Measurements from ENCODE around the gene MLANA.
A peak's percentile ranks its signal among the peaks of the same experiment; 100 is the strongest.

MLANA gene

GRCh38 chr9:5850724-5851122, 40.0 kb upstream of the MLANA start:
- Histone ChIP-seq H3K4me1 (peaks cover 13 to 35% (median 25%) of the 10 kb centered on the region in 10 experiments), H3K4me3 (no peak overlapping the region), H3K27ac (peak overlapping the region in 9 of 11 experiments; percentile 12 to 52 (median 31); a peak in 13 of 22 replicates), H3K36me3 (no peaks in the 10 kb centered on the region), H3K4me2 (peak overlapping the region in 8 of 11 experiments; percentile 18 to 72 (median 35); a peak in 13 of 22 replicates), H3K9me3 (replicated peaks in 1 of 11) (no peaks in the 10 kb centered on the region), H4K20me1 (no peaks in the 10 kb centered on the region), H3K27me3 (no peaks in the 10 kb centered on the region), H3K9ac (no peak overlapping the region)
- TF ChIP-seq Cebpa-rat (IDR thresholded peaks at IDR 0.05): no peak

DNA sequence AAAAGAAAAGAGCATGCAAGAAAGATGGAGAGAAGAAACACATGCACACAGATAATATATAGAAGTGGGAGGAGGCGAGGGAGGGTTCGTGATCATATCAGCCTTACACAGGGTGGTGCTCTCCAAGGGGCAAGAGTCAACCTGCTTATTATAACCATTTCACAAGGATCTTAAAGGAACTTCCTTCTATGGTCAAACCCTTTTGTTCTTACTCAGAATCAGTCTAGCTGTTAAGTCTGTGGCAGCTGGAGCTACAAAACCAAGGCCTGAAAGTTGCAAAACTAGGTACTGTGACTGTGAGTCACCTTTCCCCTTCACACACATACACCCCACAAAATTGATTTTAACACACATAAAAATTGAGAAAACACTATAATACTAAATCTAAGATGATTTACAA, 39.2 kb upstream of the MLANA start:
- Histone ChIP-seq H3K9me3 (replicated peaks in 1 of 11) (no peaks in the 10 kb centered on the region), H3K36me3 (0 out of 22 replicates have a peak, but pooled peaks cover 0 to 4% (median 0%) of the 10 kb centered on the region in 11 experiments), H3K4me1 (peaks cover 6 to 28% (median 18%) of the 10 kb centered on the region in 10 experiments), H3K27me3 (no peaks in the 10 kb centered on the region), H4K20me1 (no peaks in the 10 kb centered on the region), H3K9ac (no peak overlapping the region), H3K4me2 (peak overlapping the region in 8 of 11 experiments; percentile 18 to 72 (median 35); a peak in 14 of 22 replicates), H3K4me3 (no peak overlapping the region), H3K27ac (peak overlapping the region in 8 of 11 experiments; percentile 12 to 52 (median 33); a peak in 11 of 22 replicates)
- peak in 1 of 11 experiments; percentile 27; a peak in 1 of 22 replicates for TF ChIP-seq Cebpa-rat (IDR thresholded peaks at IDR 0.05)

DNA sequence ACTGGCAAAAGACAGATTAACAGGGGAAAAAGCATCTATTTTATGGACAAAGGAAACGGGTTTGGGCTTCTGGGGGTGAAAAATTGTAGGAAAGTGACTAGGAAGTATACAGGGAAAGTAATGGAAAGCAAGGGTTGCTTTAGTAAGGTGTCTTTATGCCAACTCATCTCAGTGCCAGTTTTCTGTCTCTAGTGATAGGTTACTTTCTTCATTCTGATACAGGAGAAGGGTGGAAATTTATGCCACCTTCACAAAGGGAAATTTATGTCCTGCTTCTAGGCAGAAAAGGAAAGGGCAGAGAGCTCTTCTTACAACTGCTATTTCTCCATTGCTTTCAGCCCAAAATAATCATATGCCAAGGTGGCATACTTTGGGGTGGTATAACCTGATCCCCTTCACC, 37.7 kb upstream of the MLANA start:
- Histone ChIP-seq H3K4me2 (no peak overlapping the region), H3K9ac (no peak overlapping the region), H3K27ac (peak overlapping the region in 1 of 11 experiments; percentile 35; a peak in 1 of 22 replicates), H3K4me3 (no peak overlapping the region), H3K36me3 (0 out of 22 replicates have a peak, but pooled peaks cover 0 to 4% (median 0%) of the 10 kb centered on the region in 11 experiments), H4K20me1 (no peaks in the 10 kb centered on the region), H3K9me3 (replicated peaks in 1 of 11) (no peaks in the 10 kb centered on the region), H3K27me3 (no peaks in the 10 kb centered on the region), H3K4me1 (peaks cover 0 to 37% (median 13%) of the 10 kb centered on the region in 10 experiments; a peak in 12 of 20 replicates)
- TF ChIP-seq Cebpa-rat (IDR thresholded peaks at IDR 0.05): no peak

DNA sequence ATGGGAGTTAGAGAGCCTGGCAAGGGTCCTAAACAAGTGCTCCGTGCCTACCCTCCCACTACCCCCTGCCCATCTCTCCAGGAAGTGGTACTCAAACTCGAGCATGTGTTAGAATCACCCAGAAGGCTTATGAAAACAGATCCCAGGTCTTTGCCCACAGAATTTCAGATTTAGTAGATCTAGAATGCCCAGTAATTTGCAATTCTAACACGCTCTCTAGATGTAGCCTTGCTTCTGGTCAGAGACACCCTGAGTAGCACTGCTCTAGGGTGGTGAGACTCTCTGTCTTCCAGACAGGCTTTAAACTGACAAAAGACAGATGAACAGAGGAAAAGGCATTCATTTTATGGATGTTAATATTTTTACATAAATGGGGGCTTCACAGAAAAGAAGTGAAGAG, 37.1 kb upstream of the MLANA start:
- no peak for TF ChIP-seq Cebpa-rat (IDR thresholded peaks at IDR 0.05)

GRCh38 chr9:5854063-5854790, 36.5 kb upstream of the MLANA start:
- no peak overlapping the region for H3K27ac ChIP-seq
- H3K9ac ChIP-seq: no peak overlapping the region
- H4K20me1 ChIP-seq: no peaks in the 10 kb centered on the region
- H3K27me3 ChIP-seq: no peaks in the 10 kb centered on the region
- H3K9me3 ChIP-seq (replicated peaks in 1 of 11): no peaks in the 10 kb centered on the region
- H3K4me2 ChIP-seq: no peak overlapping the region
- 0 out of 22 replicates have a peak, but pooled peaks cover 0 to 4% (median 0%) of the 10 kb centered on the region in 11 experiments for H3K36me3 ChIP-seq
- peaks cover 0 to 50% (median 16%) of the 10 kb centered on the region in 10 experiments; a peak in 12 of 20 replicates for H3K4me1 ChIP-seq
- TF ChIP-seq Cebpa-rat (IDR thresholded peaks at IDR 0.05): no peak
- no peak overlapping the region for H3K4me3 ChIP-seq

More for the DNA sequence above, 37.1 kb upstream of the MLANA start:
- Histone ChIP-seq H3K4me2 (no peak overlapping the region), H3K27me3 (no peaks in the 10 kb centered on the region), H3K9ac (no peak overlapping the region), H4K20me1 (no peaks in the 10 kb centered on the region), H3K27ac (no peak overlapping the region), H3K4me1 (peaks cover 0 to 43% (median 16%) of the 10 kb centered on the region in 10 experiments; a peak in 12 of 20 replicates), H3K36me3 (0 out of 22 replicates have a peak, but pooled peaks cover 0 to 4% (median 0%) of the 10 kb centered on the region in 11 experiments), H3K4me3 (no peak overlapping the region), H3K9me3 (replicated peaks in 1 of 11) (no peaks in the 10 kb centered on the region)

- Histone ChIP-seq H4K20me1 (no peaks in the 10 kb centered on the region), H3K27me3 (no peaks in the 10 kb centered on the region), H3K9me3 (replicated peaks in 1 of 11) (no peaks in the 10 kb centered on the region), H3K27ac (0 out of 22 replicates have a peak overlapping the region, but pooled peaks of 1 of the 11 experiments have one; percentile 7), H3K4me2 (peak overlapping the region in 4 of 11 experiments; percentile 3 to 76 (median 65); a peak in 6 of 22 replicates), H3K4me1 (peaks cover 0 to 36% (median 3%) of the 10 kb centered on the region in 10 experiments; a peak in 8 of 20 replicates), H3K9ac (no peak overlapping the region), H3K36me3 (0 out of 22 replicates have a peak, but pooled peaks cover 0 to 4% (median 0%) of the 10 kb centered on the region in 11 experiments), H3K4me3 (no peak overlapping the region)
- TF ChIP-seq Cebpa-rat (IDR thresholded peaks at IDR 0.05): no peak
Observed at GRCh38 chr9:5857928-5858327, 32.8 kb upstream of the MLANA start.

DNA sequence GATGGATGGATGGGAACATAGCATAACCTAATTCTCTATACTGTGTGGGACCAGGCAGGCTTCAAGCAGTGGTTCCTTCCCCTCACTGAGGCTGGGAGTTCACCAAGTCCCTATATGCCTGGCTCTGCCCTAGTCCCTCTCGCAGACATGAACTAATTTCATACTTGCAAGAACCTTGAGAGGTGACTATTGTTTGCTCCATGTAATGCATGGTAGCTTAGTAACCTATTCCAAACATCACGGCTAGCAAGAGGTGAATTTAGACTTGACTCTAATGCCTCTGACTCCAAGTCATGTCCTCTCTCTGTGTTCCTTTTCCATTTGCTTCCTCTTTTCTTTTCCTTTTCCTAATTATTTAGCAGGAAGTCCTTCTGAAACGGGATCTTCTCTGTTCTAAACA, 31.9 kb upstream of the MLANA start:
- TF ChIP-seq Cebpa-rat (IDR thresholded peaks at IDR 0.05): no peak

GRCh38 chr9:5863092-5863746, 27.5 kb upstream of the MLANA start:
- Histone ChIP-seq H4K20me1 (no peaks in the 10 kb centered on the region), H3K4me1 (peaks cover 0 to 25% (median 7%) of the 10 kb centered on the region in 10 experiments; a peak in 14 of 20 replicates), H3K27ac (no peak overlapping the region), H3K27me3 (no peaks in the 10 kb centered on the region), H3K9me3 (replicated peaks in 1 of 11) (no peaks in the 10 kb centered on the region), H3K4me3 (no peak overlapping the region), H3K36me3 (no peaks in the 10 kb centered on the region), H3K9ac (no peak overlapping the region), H3K4me2 (no peak overlapping the region)
- no peak for TF ChIP-seq Cebpa-rat (IDR thresholded peaks at IDR 0.05)

More for the DNA sequence above, 31.9 kb upstream of the MLANA start:
- 0 out of 22 replicates have a peak, but pooled peaks cover 0 to 4% (median 0%) of the 10 kb centered on the region in 11 experiments for H3K36me3 ChIP-seq
- H3K4me2 ChIP-seq: peak overlapping the region in 3 of 11 experiments; percentile 59 to 76 (median 71); a peak in 6 of 22 replicates
- no peaks in the 10 kb centered on the region for H3K27me3 ChIP-seq
- H3K4me1 ChIP-seq: peaks cover 0 to 36% (median 4%) of the 10 kb centered on the region in 10 experiments; a peak in 11 of 20 replicates
- H3K27ac ChIP-seq: no peak overlapping the region
- H4K20me1 ChIP-seq: no peaks in the 10 kb centered on the region
- no peak overlapping the region for H3K4me3 ChIP-seq
- no peaks in the 10 kb centered on the region for H3K9me3 ChIP-seq (replicated peaks in 1 of 11)
- H3K9ac ChIP-seq: no peak overlapping the region

DNA sequence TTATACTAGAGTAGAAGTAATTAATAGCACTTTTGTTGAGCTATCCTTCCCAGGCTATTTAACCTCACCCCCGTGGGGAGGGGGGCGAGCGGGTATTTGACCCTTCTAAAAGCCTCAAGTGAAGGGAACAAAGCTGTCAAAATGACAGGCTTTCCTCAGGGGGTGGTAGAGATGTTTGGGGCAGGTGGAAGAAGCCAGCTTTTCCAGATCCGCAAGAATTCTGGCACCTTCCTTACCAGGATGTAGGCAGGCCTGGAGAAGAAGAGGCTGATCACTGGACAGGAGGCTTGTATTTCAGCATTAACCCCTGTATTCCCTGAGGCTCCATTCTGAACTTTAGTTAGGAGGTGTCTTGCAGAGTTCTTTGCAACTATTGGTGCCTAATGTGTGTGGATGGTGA, 26.2 kb upstream of the MLANA start:
- Histone ChIP-seq H3K4me1 (peaks cover 0 to 13% (median 6%) of the 10 kb centered on the region in 10 experiments; a peak in 11 of 20 replicates), H3K36me3 (no peaks in the 10 kb centered on the region), H3K27ac (no peak overlapping the region), H3K4me3 (no peak overlapping the region), H4K20me1 (no peaks in the 10 kb centered on the region), H3K4me2 (peak overlapping the region in 3 of 11 experiments; percentile 1 to 33 (median 9); a peak in 2 of 22 replicates), H3K27me3 (no peaks in the 10 kb centered on the region), H3K9me3 (replicated peaks in 1 of 11) (no peaks in the 10 kb centered on the region), H3K9ac (no peak overlapping the region)
- TF ChIP-seq Cebpa-rat (IDR thresholded peaks at IDR 0.05): no peak
